ENCODE results near the gene RPTOR.

GRCh38 chr17:80763293-80763867, 218.7 kb downstream of the RPTOR start:
- TF ChIP-seq EZH2 (IDR thresholded peaks at IDR 0.05; ENCODE audit: insufficient read depth, poor library complexity, severe bottlenecking) (no peak), EZH2phosphoT487 (IDR thresholded peaks at IDR 0.05; ENCODE audit: insufficient read depth, low read depth) (no peak)
